GM18870 (cell line): ENCODE measurements around the gene PSMD1.
A peak's percentile ranks its signal among the peaks of the same experiment; 100 is the strongest.
"Not testable (repeated sequence)": the region's sequence is repeated elsewhere in the genome, so short reads cannot be mapped to it uniquely, and the experiment has no call there.

Source experiments
- ATAC-seq: cut with Tn5 transposase; IDR thresholded peaks from one replicate; pipeline ENCODE4 v1.9.1; 2021; ENCODE audit warnings: moderate library complexity; ENCODE audit not compliant: unreplicated experiment

PSMD1 gene

GRCh38 chr2:231056453-231057416 is at the start of gene PSMD1:
Gene PSMD1 (plus strand): TSS chr2:231056867. CDS start chr2:231057026, 159 bp downstream.
- ATAC-seq = peak; percentile 76

- no peak for ATAC-seq
Observed at GRCh38 chr2:231007286-231008098, 49.2 kb upstream of the PSMD1 start.

- ATAC-seq = no peak
Observed at GRCh38 chr2:231008131-231008530, 48.5 kb upstream of the PSMD1 start.

GRCh38 chr2:231009236-231009919 is 47.3 kb upstream of the PSMD1 start:
- no peak for ATAC-seq

- no peak for ATAC-seq
Observed at GRCh38 chr2:231010201-231010730, 46.4 kb upstream of the PSMD1 start.

GRCh38 chr2:231011526-231011925 is 45.1 kb upstream of the PSMD1 start:
- no peak for ATAC-seq

- ATAC-seq = no peak
Observed at GRCh38 chr2:231012463-231012862, 44.2 kb upstream of the PSMD1 start.

GRCh38 chr2:231013820-231014219 is 42.8 kb upstream of the PSMD1 start:
- ATAC-seq = no peak

GRCh38 chr2:231015478-231015877 is 41.2 kb upstream of the PSMD1 start:
- ATAC-seq = no peak

- ATAC-seq = no peak
Observed at GRCh38 chr2:231015926-231016325, 40.7 kb upstream of the PSMD1 start.

GRCh38 chr2:231016566-231017230 is 40.0 kb upstream of the PSMD1 start:
- ATAC-seq = no peak

GRCh38 chr2:231017231-231017598 is 39.5 kb upstream of the PSMD1 start:
- no peak for ATAC-seq

- no peak for ATAC-seq
Observed at GRCh38 chr2:231018184-231018583, 38.5 kb upstream of the PSMD1 start.

- not testable (repeated sequence) for ATAC-seq
Observed at GRCh38 chr2:231025059-231025458, 31.6 kb upstream of the PSMD1 start.

GRCh38 chr2:231028889-231029288 is 27.8 kb upstream of the PSMD1 start:
- ATAC-seq = no peak

- ATAC-seq = no peak
Observed at GRCh38 chr2:231029563-231029962, 27.1 kb upstream of the PSMD1 start.

- no peak for ATAC-seq
Observed at GRCh38 chr2:231030725-231031124, 25.9 kb upstream of the PSMD1 start.

GRCh38 chr2:231032575-231033140 is 24.0 kb upstream of the PSMD1 start:
- ATAC-seq = no peak

GRCh38 chr2:231033147-231034132 is 23.2 kb upstream of the PSMD1 start:
- no peak for ATAC-seq
